ENCODE data around the gene CIPC.

The CIPC gene

GRCh38 chr14:77154421-77154820, 56.4 kb downstream of the CIPC start:
- peaks cover 5% of the 10 kb centered on the region for H3K27me3 ChIP-seq (replicated peaks; ENCODE audit: control insufficient read depth, insufficient read depth, low read length)
- H3K4me3 ChIP-seq (replicated peaks; ENCODE audit: low read depth, low read length): no peak overlapping the region
- H3K36me3 ChIP-seq (ENCODE audit: control insufficient read depth, insufficient read depth, low read length): no peaks in the 10 kb centered on the region
- TF ChIP-seq CTCF (IDR thresholded peaks at IDR 0.05; ENCODE audit: insufficient read depth, low read length, poor library complexity, severe bottlenecking): no peak
- no peak for DNase-seq (ENCODE audit: extremely low read depth, insufficient read length)

- H3K27me3 ChIP-seq (replicated peaks; ENCODE audit: control insufficient read depth, insufficient read depth, low read length): peaks cover 5% of the 10 kb centered on the region
- no peak overlapping the region for H3K4me3 ChIP-seq (replicated peaks; ENCODE audit: low read depth, low read length)
- no peak for TF ChIP-seq CTCF (IDR thresholded peaks at IDR 0.05; ENCODE audit: insufficient read depth, low read length, poor library complexity, severe bottlenecking)
- no peaks in the 10 kb centered on the region for H3K36me3 ChIP-seq (ENCODE audit: control insufficient read depth, insufficient read depth, low read length)
- no peak for DNase-seq (ENCODE audit: extremely low read depth, insufficient read length)
Measured at GRCh38 chr14:77155083-77155482, 57.0 kb downstream of the CIPC start.

- H3K4me3 ChIP-seq (replicated peaks; ENCODE audit: low read depth, low read length): no peak overlapping the region
- no peak for TF ChIP-seq CTCF (IDR thresholded peaks at IDR 0.05; ENCODE audit: insufficient read depth, low read length, poor library complexity, severe bottlenecking)
Measured at GRCh38 chr14:77157740-77158139, 59.7 kb downstream of the CIPC start.

GRCh38 chr14:77158175-77158881, 60.3 kb downstream of the CIPC start:
- DNase-seq (ENCODE audit: extremely low read depth, insufficient read length): no peak
- TF ChIP-seq CTCF (IDR thresholded peaks at IDR 0.05; ENCODE audit: insufficient read depth, low read length, poor library complexity, severe bottlenecking): no peak
- H3K27me3 ChIP-seq (replicated peaks; ENCODE audit: control insufficient read depth, insufficient read depth, low read length): peaks cover 5% of the 10 kb centered on the region
- no peaks in the 10 kb centered on the region for H3K36me3 ChIP-seq (ENCODE audit: control insufficient read depth, insufficient read depth, low read length)
- H3K4me3 ChIP-seq (replicated peaks; ENCODE audit: low read depth, low read length): no peak overlapping the region

More at GRCh38 chr14:77157740-77158139, 59.7 kb downstream of the CIPC start:
- no peaks in the 10 kb centered on the region for H3K36me3 ChIP-seq (ENCODE audit: control insufficient read depth, insufficient read depth, low read length)
- H3K27me3 ChIP-seq (replicated peaks; ENCODE audit: control insufficient read depth, insufficient read depth, low read length): peaks cover 5% of the 10 kb centered on the region
- DNase-seq (ENCODE audit: extremely low read depth, insufficient read length): no peak

GRCh38 chr14:77158882-77159255, 60.8 kb downstream of the CIPC start:
- H3K27me3 ChIP-seq (replicated peaks; ENCODE audit: control insufficient read depth, insufficient read depth, low read length): peaks cover 5% of the 10 kb centered on the region
- no peak overlapping the region for H3K4me3 ChIP-seq (replicated peaks; ENCODE audit: low read depth, low read length)

More at GRCh38 chr14:77158882-77159255, 60.8 kb downstream of the CIPC start:
- no peak for DNase-seq (ENCODE audit: extremely low read depth, insufficient read length)
- no peak for TF ChIP-seq CTCF (IDR thresholded peaks at IDR 0.05; ENCODE audit: insufficient read depth, low read length, poor library complexity, severe bottlenecking)
- H3K36me3 ChIP-seq (ENCODE audit: control insufficient read depth, insufficient read depth, low read length): no peaks in the 10 kb centered on the region
